H1 (cell line): ENCODE data around the gene CALU. TPM values are rescaled to one million over a fixed set of nuclear protein-coding genes. Genes with fewer than 3 reads are reported as not detected.

ENCODE experiments used
- ASH2L ChIP-seq: fragments of 200-600, 300-600 bp; sonication (generic); IDR thresholded peaks from one replicate; pipeline ENCODE4 v1.7.1; 2017; ENCODE audit warnings: low read length
- BACH1 ChIP-seq: IDR thresholded peaks from 2 replicates; pipeline ENCODE4 v1.6.1; 2012; ENCODE audit warnings: low read length, improper control_type of control experiment
- BCL11A ChIP-seq, 2 experiments: IDR thresholded peaks; one replicate each; pipeline ENCODE4 v1.6.1; 2011; ENCODE audit warnings: low read depth in 2 of 2, low read length in 2 of 2, mild to moderate bottlenecking in 2 of 2
- CEBPB ChIP-seq: IDR thresholded peaks from 2 replicates; pipeline ENCODE4 v1.6.1; 2012; ENCODE audit warnings: low read depth, low read length
- CHD1 ChIP-seq: IDR thresholded peaks from 2 replicates; pipeline ENCODE4 v1.6.1; 2012; ENCODE audit warnings: low read depth, low read length, improper control_type of control experiment
- CREB1 ChIP-seq: IDR thresholded peaks from 2 replicates; pipeline ENCODE4 v1.6.1; 2012; ENCODE audit warnings: inconsistent platforms
- CTBP2 ChIP-seq: IDR thresholded peaks from 2 replicates; pipeline ENCODE4 v1.7.0; 2011; ENCODE audit warnings: borderline replicate concordance, mild to moderate bottlenecking, moderate library complexity, mixed read lengths, low read length; ENCODE audit not compliant: insufficient read depth, insufficient read length
- E2F6 ChIP-seq: IDR thresholded peaks from 2 replicates; pipeline ENCODE4 v1.6.1; 2012; ENCODE audit warnings: inconsistent platforms
- GABPA ChIP-seq: IDR thresholded peaks from 2 replicates; pipeline ENCODE4 v1.6.1; 2011; ENCODE audit warnings: mild to moderate bottlenecking, low read length, moderate library complexity, borderline replicate concordance; ENCODE audit not compliant: insufficient read depth
- HDAC2 ChIP-seq, 2 experiments: fragments of 300-600 bp in 1 of 2; sonication (generic) in 1 of 2; IDR thresholded peaks; 2 replicates each; pipeline ENCODE4 v1.6.1; 2011 to 2012; ENCODE audit warnings: low read depth in 2 of 2, low read length in 2 of 2, mild to moderate bottlenecking in 2 of 2, moderate library complexity in 2 of 2, borderline replicate concordance in 1 of 2, inconsistent platforms in 1 of 2
- JUN ChIP-seq: IDR thresholded peaks from 2 replicates; pipeline ENCODE4 v1.6.1; 2011; ENCODE audit warnings: low read depth, mild to moderate bottlenecking, improper control_type of control experiment, low read length
- JUND ChIP-seq: IDR thresholded peaks from 2 replicates; pipeline ENCODE4 v1.6.1; 2011; ENCODE audit warnings: mild to moderate bottlenecking, improper control_type of control experiment, low read length
- KDM4A ChIP-seq: IDR thresholded peaks from one replicate; pipeline ENCODE4 v1.7.1; 2012; ENCODE audit warnings: low read depth, mild to moderate bottlenecking, moderate library complexity, low read length, inconsistent platforms; ENCODE audit not compliant: severe bottlenecking
- MAX ChIP-seq: IDR thresholded peaks from 2 replicates; pipeline ENCODE4 v1.6.1; 2012; ENCODE audit warnings: inconsistent platforms
- PHF8 ChIP-seq: fragments of 200-600 bp; sonication (generic); conservative IDR thresholded peaks from 2 replicates; pipeline ENCODE4 v1.7.1; 2012; ENCODE audit warnings: low read depth, mild to moderate bottlenecking, inconsistent platforms, low read length, moderate library complexity
- POLR2AphosphoS5 ChIP-seq: IDR thresholded peaks from 2 replicates; pipeline ENCODE4 v1.6.1; 2011; ENCODE audit warnings: low read depth, low read length
- RAD21 ChIP-seq, 2 experiments: IDR thresholded peaks in 1 of 2; conservative IDR thresholded peaks in 1 of 2; 2 replicates each; pipeline ENCODE4 v1.6.1; 2011; ENCODE audit warnings: low read depth in 2 of 2, low read length in 2 of 2, improper control_type of control experiment in 1 of 2, inconsistent platforms in 1 of 2, mild to moderate bottlenecking in 1 of 2, moderate library complexity in 1 of 2
- RBBP5 ChIP-seq: IDR thresholded peaks from 2 replicates; pipeline ENCODE4 v1.7.1; 2012; ENCODE audit warnings: low read depth, mild to moderate bottlenecking, inconsistent platforms, low read length, moderate library complexity, borderline replicate concordance
- RFX5 ChIP-seq: IDR thresholded peaks from 2 replicates; pipeline ENCODE4 v1.6.1; 2011; ENCODE audit warnings: low read depth, low read length, improper control_type of control experiment, borderline replicate concordance
- TCF12 ChIP-seq: IDR thresholded peaks from 2 replicates; pipeline ENCODE4 v1.6.1; 2011; ENCODE audit warnings: low read depth, mild to moderate bottlenecking, low read length
- YY1 ChIP-seq: IDR thresholded peaks from 2 replicates; pipeline ENCODE4 v1.6.1; 2011; ENCODE audit warnings: low read depth, mild to moderate bottlenecking, low read length
- ZNF274 ChIP-seq: IDR thresholded peaks from 2 replicates; pipeline ENCODE4 v1.7.0; 2012; ENCODE audit warnings: low read length, borderline replicate concordance; ENCODE audit errors: extremely low read depth
- polyA plus RNA-seq, 7 experiments: library from polyadenylated mRNA; depleted of rRNA in 3 of 7; stranded (reverse) in 5 of 7; unstranded in 2 of 7; fragments of >200 nt in 5 of 7; fragments of 200-250 nt in 2 of 7; gene quantifications; 1 replicate in 5 of 7; 2 replicates in 1 of 7; 4 replicates in 1 of 7; pipeline versions ENCODE4 v1.2.1 to v1.2.3, GENCODE V29; 2011 to 2013; ENCODE audit warnings: missing spikeins in 2 of 7, mixed read lengths in 2 of 7
- total RNA-seq: library from RNA; stranded (reverse); fragmentation: NEBNext Ultra II Directional; extraction: Animal tissue kit (Norgen Biotek cat#: 25700); gene quantifications from 2 replicates; pipeline ENCODE4 v1.2.1, GENCODE V29; 2021

Gene CALU
- total and polyA plus RNA-seq, 2 of the 8 experiments (the other 6 are each of a cell fraction or from before 2014, with no cell fraction given): 67.2 to 170 TPM

DNA sequence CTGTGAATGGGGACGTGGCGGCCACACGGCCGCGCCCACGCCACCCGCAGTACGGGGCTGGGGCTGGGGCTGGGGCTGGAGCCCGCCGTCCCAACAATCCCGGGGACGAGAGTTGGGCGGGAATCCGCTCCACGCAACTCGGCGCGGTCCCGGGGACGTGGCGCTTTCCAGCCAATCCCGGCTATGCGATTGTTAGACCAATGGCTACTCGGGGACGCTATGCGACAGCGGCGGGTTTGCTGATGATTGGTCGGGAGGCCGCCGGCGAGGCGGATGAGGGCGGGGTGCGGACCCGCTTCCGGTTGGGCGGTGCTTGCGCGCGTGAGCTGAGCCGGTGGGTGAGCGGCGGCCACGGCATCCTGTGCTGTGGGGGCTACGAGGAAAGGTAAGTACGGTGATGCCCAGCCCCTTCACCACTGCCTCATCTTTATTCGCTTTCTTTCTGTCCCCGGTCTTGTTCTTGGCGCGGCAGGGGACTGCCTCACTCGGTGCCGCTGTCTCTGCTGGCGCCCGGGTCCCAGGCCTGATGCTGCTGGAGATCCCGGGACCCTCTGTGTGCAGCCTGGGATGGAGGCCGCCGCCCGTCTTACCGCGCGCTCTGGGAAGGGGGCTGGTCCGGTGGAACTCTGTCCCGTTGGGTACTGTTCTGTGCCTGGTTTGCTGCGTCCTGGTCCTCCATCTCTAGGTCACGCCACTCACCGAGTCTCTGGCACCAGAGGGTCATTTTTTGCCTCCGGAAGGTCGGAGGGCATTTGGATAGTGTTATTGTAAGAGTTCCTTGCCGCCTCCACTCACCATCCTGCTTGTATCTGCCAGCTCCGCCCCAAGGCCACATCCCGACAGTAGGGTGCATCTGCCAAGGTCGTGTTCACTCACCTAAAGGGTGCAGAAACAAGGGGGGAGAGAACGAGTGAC, at the start of gene CALU (continued):
- TF ChIP-seq GABPA (peak; percentile 72; the same call in 1 of the 2 replicates), BACH1 (peak; percentile 69; the same call in 1 of the 2 replicates), KDM4A (peak; percentile 85), BCL11A (IDR thresholded peaks at IDR 0.05; ENCODE audit: low read depth in 2 of 2, low read length in 2 of 2) (no peak), CHD1 (0 out of 2 replicates have a peak, but pooled peaks have one; percentile 52), RAD21 (IDR thresholded peaks at IDR 0.05 in 1 of 2, conservative IDR thresholded peaks at IDR 0.05 in 1 of 2; ENCODE audit: low read depth in 2 of 2, low read length in 2 of 2) (no peak), ZNF274 (no peak), E2F6 (peak; percentile 97), CREB1 (peak; percentile 81), CEBPB (no peak), PHF8 (peak; percentile 94), MAX (peak; percentile 91), HDAC2 (IDR thresholded peaks at IDR 0.05; ENCODE audit: borderline replicate concordance in 1 of 2, low read depth in 2 of 2, low read length in 2 of 2) (peak in 1 of 2 experiments; percentile 24; a peak in 1 of 4 replicates), RBBP5 (peak; percentile 94; the same call in 1 of the 2 replicates), YY1 (0 out of 2 replicates have a peak, but pooled peaks have one; percentile 13), JUND (no peak), POLR2AphosphoS5 (peak; percentile 96), JUN (no peak), CTBP2 (no peak), ASH2L (peak; percentile 80), TCF12 (no peak), RFX5 (no peak)
